SJCRH30 (cell line): ENCODE data around the gene UNC80. TPM values are rescaled to one million over a fixed set of nuclear protein-coding genes. Genes with fewer than 3 reads are reported as not detected.

Source experiments
- DNase-seq, 2 experiments: peaks; one replicate each; pipeline ENCODE4 v3.0.0-alpha.2; 2015 to 2020
- H3K27ac ChIP-seq: fragments of 250-450 bp; sonication (Bioruptor Pico); 2 replicates; pipeline ENCODE4 v1.5.1; 2020; ENCODE audit warnings: mild to moderate bottlenecking, moderate library complexity
- H3K27me3 ChIP-seq: fragments of 250-450 bp; sonication (Bioruptor Pico); 2 replicates; pipeline ENCODE4 v1.5.1; 2020; ENCODE audit warnings: mild to moderate bottlenecking, moderate library complexity
- H3K36me3 ChIP-seq: fragments of 250-450 bp; sonication (Bioruptor Pico); 2 replicates; pipeline ENCODE4 v1.5.1; 2020; ENCODE audit warnings: mild to moderate bottlenecking, moderate library complexity
- H3K4me1 ChIP-seq: fragments of 250-450 bp; sonication (Bioruptor Pico); 2 replicates; pipeline ENCODE4 v1.5.1; 2020; ENCODE audit warnings: mild to moderate bottlenecking, moderate library complexity
- H3K4me3 ChIP-seq: fragments of 250-450 bp; sonication (Bioruptor Pico); 2 replicates; pipeline ENCODE4 v1.5.1; 2020; ENCODE audit warnings: mild to moderate bottlenecking, moderate library complexity
- H3K9me3 ChIP-seq: fragments of 250-450 bp; sonication (Bioruptor Pico); replicated peaks from 2 replicates; pipeline ENCODE4 v1.5.1; 2020; ENCODE audit warnings: mild to moderate bottlenecking, moderate library complexity
- total RNA-seq: library from RNA; depleted of rRNA; stranded (reverse); fragments of >200 nt; shearing (Covaris generic); gene quantifications from 2 replicates; pipeline ENCODE4 v1.2.3, GENCODE V29; 2014

The UNC80 gene
- total RNA-seq, 1 experiment from 2014 or later = 6.0 TPM

GRCh38 chr2:209943776-209944175 is 172.1 kb downstream of the UNC80 start:
- Histone ChIP-seq H3K4me3 (no peak overlapping the region), H3K9me3 (no peaks in the 10 kb centered on the region), H3K36me3 (no peaks in the 10 kb centered on the region), H3K27me3 (no peaks in the 10 kb centered on the region), H3K27ac (peak overlapping the region; percentile 92), H3K4me1 (peaks cover 20% of the 10 kb centered on the region)
- DNase-seq = no peak

DNA sequence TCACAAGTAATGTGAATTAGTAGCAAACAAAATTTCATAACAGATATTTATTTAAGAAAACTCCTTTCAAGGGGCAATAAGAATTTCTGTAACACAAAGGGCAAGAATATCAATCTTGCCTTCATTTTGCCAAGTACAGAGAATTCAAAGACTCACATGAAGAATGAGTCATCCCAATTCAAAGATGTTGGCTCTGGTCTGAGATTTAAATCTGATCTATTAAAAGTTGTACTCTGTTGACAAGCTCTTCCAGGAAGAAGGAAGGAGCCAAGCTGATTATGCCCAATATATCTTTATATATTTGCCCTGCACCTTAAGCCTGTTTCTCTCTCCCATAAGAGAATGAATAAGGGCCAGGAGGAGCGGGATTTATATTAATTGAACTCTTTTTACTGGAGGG is 174.9 kb downstream of the UNC80 start:
- no peaks in the 10 kb centered on the region for H3K9me3 ChIP-seq
- no peak for DNase-seq
- H3K27me3 ChIP-seq = no peaks in the 10 kb centered on the region
- no peak overlapping the region for H3K27ac ChIP-seq
- no peaks in the 10 kb centered on the region for H3K36me3 ChIP-seq
- H3K4me1 ChIP-seq = peaks cover 20% of the 10 kb centered on the region
- no peak overlapping the region for H3K4me3 ChIP-seq

- no peaks in the 10 kb centered on the region for H3K27me3 ChIP-seq
- H3K4me1 ChIP-seq = peaks cover 32% of the 10 kb centered on the region
- H3K9me3 ChIP-seq = peaks cover 5% of the 10 kb centered on the region; the same call in 1 of the 2 replicates
- no peak overlapping the region for H3K27ac ChIP-seq
- no peaks in the 10 kb centered on the region for H3K36me3 ChIP-seq
- H3K4me3 ChIP-seq = no peak overlapping the region
- no peak for DNase-seq
These were observed 184.6 kb downstream of the UNC80 start for GRCh38 chr2:209956271-209956670.

DNA sequence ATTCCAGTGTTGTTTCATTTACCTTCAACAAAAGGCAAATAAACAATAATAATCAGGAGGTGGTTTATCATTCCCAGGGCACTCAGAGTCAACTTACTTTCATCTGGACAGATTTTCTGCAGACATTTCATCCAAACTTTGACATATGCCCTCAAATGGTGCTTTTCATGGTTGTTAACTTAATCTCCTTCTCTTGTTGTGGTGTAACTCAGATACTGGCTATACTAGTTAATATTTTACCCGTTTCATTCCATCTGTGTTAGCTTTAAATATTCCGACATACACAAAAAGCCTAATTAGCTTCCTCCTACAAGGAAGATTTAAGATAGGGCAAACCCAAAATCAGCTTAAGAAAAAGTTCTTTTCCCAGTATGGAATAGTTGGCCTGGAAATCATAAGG is 186.4 kb downstream of the UNC80 start:
- H3K9me3 ChIP-seq = no peaks in the 10 kb centered on the region
- no peaks in the 10 kb centered on the region for H3K36me3 ChIP-seq
- peak; percentile 25 to 80 for DNase-seq
- H3K27me3 ChIP-seq = no peaks in the 10 kb centered on the region
- peak overlapping the region; percentile 73 for H3K27ac ChIP-seq
- H3K4me3 ChIP-seq = no peak overlapping the region
- peaks cover 32% of the 10 kb centered on the region for H3K4me1 ChIP-seq

DNA sequence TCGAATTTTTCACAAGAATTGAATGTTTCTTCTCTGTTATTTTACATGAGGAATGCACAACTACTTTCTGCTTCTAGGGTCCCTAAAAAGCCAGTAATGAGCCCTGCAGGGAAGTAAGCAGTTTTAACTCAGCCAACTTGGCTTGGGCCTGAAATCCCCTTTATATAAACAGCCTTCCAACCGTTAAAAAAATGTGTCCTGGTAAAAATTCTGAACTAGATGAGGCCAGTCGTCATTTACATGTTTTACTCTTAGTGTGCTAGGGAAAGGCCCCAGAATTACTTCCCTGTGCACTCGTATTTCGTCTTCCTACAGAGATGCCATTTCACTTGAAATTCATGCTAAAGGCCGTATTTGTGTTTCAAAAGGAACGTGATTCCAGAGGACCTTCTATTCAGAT is 188.4 kb downstream of the UNC80 start:
- Histone ChIP-seq H3K4me3 (no peak overlapping the region), H3K27ac (no peak overlapping the region), H3K27me3 (no peaks in the 10 kb centered on the region), H3K4me1 (peaks cover 32% of the 10 kb centered on the region), H3K36me3 (no peaks in the 10 kb centered on the region), H3K9me3 (no peaks in the 10 kb centered on the region)
- no peak for DNase-seq

DNA sequence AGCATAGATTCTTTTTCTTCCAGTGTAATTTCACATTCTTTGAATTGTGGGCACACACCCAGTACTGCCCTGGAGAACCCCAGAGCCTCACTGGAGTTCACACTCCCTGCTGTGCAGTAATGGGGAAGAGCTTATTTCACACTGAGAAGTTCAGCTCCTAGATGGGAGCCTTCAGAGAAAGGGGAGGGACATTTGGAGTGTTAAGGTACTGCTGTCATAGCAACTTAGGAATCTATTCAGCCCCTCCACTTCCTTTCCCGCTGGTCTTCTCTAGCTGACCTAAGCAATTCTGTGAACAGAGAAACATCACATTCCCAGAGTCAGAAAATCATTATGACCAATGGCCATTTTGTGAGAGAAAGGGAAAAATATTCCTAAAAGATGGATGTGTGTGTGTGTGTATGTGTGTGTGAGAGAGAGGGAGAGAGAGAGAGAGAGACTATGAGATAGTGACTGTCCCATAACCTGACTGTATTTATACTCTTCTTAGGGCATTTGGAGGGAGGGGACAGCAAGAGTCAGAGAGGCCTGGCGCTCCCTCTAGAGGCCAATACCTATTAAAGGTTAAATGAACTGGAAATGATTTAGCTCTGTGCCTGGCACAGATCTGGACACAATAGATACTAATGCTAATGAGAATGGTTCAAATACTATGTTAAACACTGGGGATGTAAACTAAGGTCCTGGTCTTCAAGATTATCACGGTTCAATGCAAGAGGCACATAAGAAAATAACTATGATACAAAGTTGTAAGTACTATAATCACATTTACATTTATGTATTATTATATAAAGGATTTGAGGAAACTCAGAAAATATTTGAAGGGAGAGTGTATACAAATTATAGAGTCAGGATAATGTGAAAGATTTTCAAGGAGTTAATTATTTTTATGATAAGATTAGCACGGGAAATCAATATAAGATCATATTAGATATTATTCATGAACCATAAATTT is 189.3 kb downstream of the UNC80 start:
- Histone ChIP-seq H3K9me3 (no peaks in the 10 kb centered on the region), H3K27me3 (no peaks in the 10 kb centered on the region), H3K4me3 (no peak overlapping the region), H3K4me1 (peaks cover 32% of the 10 kb centered on the region), H3K27ac (peak overlapping the region; percentile 4; the same call in 1 of the 2 replicates), H3K36me3 (no peaks in the 10 kb centered on the region)
- peak; percentile 71 to 92 for DNase-seq

DNA sequence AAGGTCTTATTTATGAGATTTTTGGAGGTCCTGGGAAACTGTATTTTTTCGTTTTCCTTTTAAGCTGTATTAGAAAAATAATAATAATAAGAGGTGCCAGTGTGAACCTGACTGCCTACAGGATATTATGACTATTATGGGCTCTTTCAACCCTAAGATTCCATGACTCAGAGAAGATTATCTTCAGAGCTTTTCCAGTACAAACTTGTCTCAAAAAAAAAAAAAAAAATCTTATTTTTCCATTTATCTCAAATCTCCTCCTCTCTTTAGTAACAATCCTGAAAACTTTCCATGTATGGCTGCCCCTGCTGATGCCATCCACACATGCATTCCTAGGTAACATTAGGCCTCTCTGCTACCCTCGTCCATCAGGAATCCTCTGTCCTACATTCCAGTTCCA is 194.1 kb downstream of the UNC80 start:
- H3K9me3 ChIP-seq = no peaks in the 10 kb centered on the region
- H3K4me3 ChIP-seq = no peak overlapping the region
- no peak overlapping the region for H3K27ac ChIP-seq
- no peaks in the 10 kb centered on the region for H3K27me3 ChIP-seq
- no peak for DNase-seq
- no peaks in the 10 kb centered on the region for H3K36me3 ChIP-seq
- H3K4me1 ChIP-seq = peaks cover 2% of the 10 kb centered on the region

GRCh38 chr2:209969692-209970091 is 198.1 kb downstream of the UNC80 start:
- H3K36me3 ChIP-seq = no peaks in the 10 kb centered on the region
- H3K4me3 ChIP-seq = no peak overlapping the region
- H3K4me1 ChIP-seq = no peaks in the 10 kb centered on the region
- H3K27me3 ChIP-seq = no peaks in the 10 kb centered on the region
- no peak for DNase-seq
- H3K9me3 ChIP-seq = no peaks in the 10 kb centered on the region
- no peak overlapping the region for H3K27ac ChIP-seq

DNA sequence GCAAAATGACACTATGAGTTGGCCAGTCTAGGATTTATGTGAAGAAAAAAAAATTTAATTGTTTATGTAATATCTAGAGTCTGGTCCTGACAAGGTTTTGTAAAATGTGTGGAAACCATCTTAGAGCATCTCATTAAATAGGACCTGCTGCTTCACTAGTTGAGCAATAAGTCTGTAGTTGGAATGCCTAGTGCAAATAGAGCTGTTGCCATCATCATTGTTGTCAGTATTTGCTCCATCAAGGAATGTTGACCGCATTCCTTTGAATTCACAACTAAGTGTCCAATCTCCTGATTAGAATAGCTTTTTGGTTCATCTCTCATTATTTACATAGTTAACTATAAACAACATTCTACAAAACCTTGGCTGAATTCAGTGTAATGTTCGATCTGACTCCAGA is 198.6 kb downstream of the UNC80 start:
- Histone ChIP-seq H3K4me1 (no peaks in the 10 kb centered on the region), H3K27me3 (no peaks in the 10 kb centered on the region), H3K9me3 (no peaks in the 10 kb centered on the region), H3K4me3 (no peak overlapping the region), H3K36me3 (no peaks in the 10 kb centered on the region), H3K27ac (no peak overlapping the region)
- no peak for DNase-seq

DNA sequence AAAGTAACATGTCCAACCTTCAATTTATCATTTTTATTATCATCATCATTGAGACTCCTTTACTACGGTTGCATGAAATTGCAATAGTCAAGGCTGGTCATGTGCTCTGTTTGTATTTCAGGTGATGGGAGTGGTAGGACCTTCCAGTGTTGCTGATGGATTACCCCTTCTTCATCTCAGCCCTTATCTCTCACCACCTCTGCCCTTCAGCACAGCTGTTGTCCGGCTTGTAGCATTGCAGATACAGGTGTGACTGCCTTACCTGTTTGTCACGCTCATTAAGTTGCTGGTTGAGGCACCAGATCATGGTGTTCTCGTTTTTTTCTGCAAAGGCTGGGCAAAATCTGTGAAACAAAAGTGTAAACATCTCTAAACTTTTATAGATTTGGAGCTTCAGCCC is 199.1 kb downstream of the UNC80 start:
- no peak overlapping the region for H3K27ac ChIP-seq
- H3K27me3 ChIP-seq = no peaks in the 10 kb centered on the region
- no peaks in the 10 kb centered on the region for H3K36me3 ChIP-seq
- no peak for DNase-seq
- H3K4me1 ChIP-seq = no peaks in the 10 kb centered on the region
- no peaks in the 10 kb centered on the region for H3K9me3 ChIP-seq
- H3K4me3 ChIP-seq = no peak overlapping the region

- no peaks in the 10 kb centered on the region for H3K4me1 ChIP-seq
- H3K27me3 ChIP-seq = no peaks in the 10 kb centered on the region
- no peak overlapping the region for H3K27ac ChIP-seq
- H3K36me3 ChIP-seq = no peaks in the 10 kb centered on the region
- no peak overlapping the region for H3K4me3 ChIP-seq
- no peak for DNase-seq
- H3K9me3 ChIP-seq = no peaks in the 10 kb centered on the region
These were observed 201.7 kb downstream of the UNC80 start for GRCh38 chr2:209973328-209973727.

DNA sequence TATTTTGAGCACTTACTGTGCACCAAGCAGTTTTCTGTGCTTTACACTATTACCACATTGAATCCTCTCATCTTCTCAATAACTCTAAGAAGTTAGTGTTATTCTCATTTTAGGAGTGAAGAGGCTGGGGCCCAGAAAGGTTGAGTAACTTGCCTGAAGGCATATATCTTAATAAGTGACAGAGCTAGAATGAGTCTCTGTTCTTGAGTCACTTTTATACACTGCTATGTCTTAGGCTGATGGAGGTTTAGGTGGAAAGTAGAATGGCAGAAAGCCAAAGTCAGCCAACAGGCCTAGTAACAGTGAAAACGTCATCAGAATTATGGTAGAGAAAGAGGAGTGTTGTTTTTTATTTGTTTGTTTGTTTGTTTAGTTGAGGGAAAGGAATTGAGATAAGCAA is 202.9 kb downstream of the UNC80 start:
- H3K36me3 ChIP-seq = no peaks in the 10 kb centered on the region
- no peaks in the 10 kb centered on the region for H3K4me1 ChIP-seq
- H3K27me3 ChIP-seq = no peaks in the 10 kb centered on the region
- no peak overlapping the region for H3K4me3 ChIP-seq
- no peaks in the 10 kb centered on the region for H3K9me3 ChIP-seq
- H3K27ac ChIP-seq = no peak overlapping the region
- no peak for DNase-seq

DNA sequence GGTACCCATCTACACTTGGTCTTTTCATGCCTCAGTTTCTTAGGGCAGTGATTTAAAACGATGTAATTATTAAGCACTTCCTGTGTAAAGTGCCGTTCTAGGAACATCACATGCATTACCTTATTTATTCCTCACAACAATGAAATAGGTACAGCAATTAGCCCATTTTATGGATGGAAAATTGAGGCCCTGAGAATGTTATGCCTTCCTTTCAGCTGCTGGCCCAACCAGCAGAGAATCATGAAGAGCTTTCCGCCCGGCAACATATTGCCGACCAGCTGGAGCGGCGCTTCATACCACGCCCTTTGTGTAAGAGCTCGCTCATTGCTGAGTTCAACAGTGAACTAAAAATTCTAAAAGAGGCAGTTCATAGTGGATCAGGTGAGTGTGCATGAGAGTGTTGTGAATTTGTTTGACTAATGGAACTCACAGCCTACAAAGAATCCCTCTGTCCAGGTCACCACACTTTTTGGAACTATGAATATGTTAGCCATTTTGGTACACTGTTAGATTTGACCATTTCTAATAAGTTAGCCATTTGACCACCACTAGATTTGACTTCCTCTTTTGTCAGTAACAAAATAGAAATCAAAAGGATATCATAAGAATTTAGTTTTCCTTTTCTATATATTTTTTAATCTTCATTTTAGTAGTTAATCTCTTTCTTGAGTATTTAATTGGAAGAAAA is 205.2 kb downstream of the UNC80 start:
- H3K27ac ChIP-seq = no peak overlapping the region
- H3K27me3 ChIP-seq = no peaks in the 10 kb centered on the region
- no peaks in the 10 kb centered on the region for H3K4me1 ChIP-seq
- H3K9me3 ChIP-seq = no peaks in the 10 kb centered on the region
- DNase-seq = no peak
- no peak overlapping the region for H3K4me3 ChIP-seq
- H3K36me3 ChIP-seq = no peaks in the 10 kb centered on the region

GRCh38 chr2:209977386-209978239 is 206.0 kb downstream of the UNC80 start:
- no peaks in the 10 kb centered on the region for H3K4me1 ChIP-seq
- no peaks in the 10 kb centered on the region for H3K9me3 ChIP-seq
- no peak overlapping the region for H3K4me3 ChIP-seq
- H3K36me3 ChIP-seq = no peaks in the 10 kb centered on the region
- H3K27me3 ChIP-seq = no peaks in the 10 kb centered on the region
- H3K27ac ChIP-seq = no peak overlapping the region
- DNase-seq = peak in 1 of 2 experiments; percentile 68

- no peaks in the 10 kb centered on the region for H3K4me1 ChIP-seq
- H3K4me3 ChIP-seq = no peak overlapping the region
- H3K27me3 ChIP-seq = no peaks in the 10 kb centered on the region
- no peak overlapping the region for H3K27ac ChIP-seq
- H3K9me3 ChIP-seq = no peaks in the 10 kb centered on the region
- no peaks in the 10 kb centered on the region for H3K36me3 ChIP-seq
- no peak for DNase-seq
These were observed 212.7 kb downstream of the UNC80 start for GRCh38 chr2:209984291-209984690.
